ENCODE data around the gene RNF130. TPM values are rescaled to one million over a fixed set of nuclear protein-coding genes. Genes with fewer than 3 reads are reported as not detected.
"Not testable (repeated sequence)": the region's sequence is repeated elsewhere in the genome, so short reads cannot be mapped to it uniquely, and the experiment has no call there.

Gene RNF130
- total RNA-seq, 1 donor from 2014 or later, result 103 TPM

DNA sequence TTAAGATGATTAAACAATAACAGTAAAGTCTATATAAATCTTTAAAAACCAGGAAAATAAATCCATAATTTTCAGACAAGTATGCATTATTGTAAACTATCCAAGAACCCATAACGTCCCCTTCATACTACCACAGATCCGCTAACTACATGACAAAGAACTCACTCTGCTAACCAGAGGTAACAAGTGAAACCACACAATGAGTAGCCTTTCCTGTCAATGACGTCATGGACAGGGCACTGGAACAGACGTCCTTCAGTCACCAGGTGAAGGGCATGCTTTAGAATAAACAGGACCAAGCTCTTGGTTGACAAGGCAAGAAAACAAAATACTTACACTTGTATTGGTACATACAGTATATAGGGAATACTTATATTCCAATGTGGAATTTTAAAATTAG, 45.2 kb downstream of the RNF130 start:
- no peaks in the 10 kb centered on the region for H3K27me3 ChIP-seq
- H3K4me3 ChIP-seq, result no peak overlapping the region
- intact Hi-C loops (cut with DNase I), result no loop called here
- H3K36me3 ChIP-seq, result no peaks in the 10 kb centered on the region
- TF ChIP-seq POLR2A (IDR thresholded peaks at IDR 0.05), result no peak
- TF ChIP-seq POLR2AphosphoS5 (IDR thresholded peaks at IDR 0.05; ENCODE audit: insufficient read depth in 1 of 2, low read depth in 1 of 2), result no peak
- no peak for TF ChIP-seq CTCF (IDR thresholded peaks at IDR 0.05)
- H3K9me3 ChIP-seq, result no peaks in the 10 kb centered on the region
- DNase-seq (ENCODE audit: extremely low spot score in 2 of 2), result no peak
- no peaks in the 10 kb centered on the region for H3K4me1 ChIP-seq
- no peak overlapping the region for H3K27ac ChIP-seq

GRCh38 chr5:180021900-180022299, 49.7 kb downstream of the RNF130 start:
- Histone ChIP-seq H3K27me3 (no peaks in the 10 kb centered on the region), H3K4me3 (no peak overlapping the region), H3K36me3 (no peaks in the 10 kb centered on the region), H3K27ac (no peak overlapping the region), H3K4me1 (no peaks in the 10 kb centered on the region), H3K9me3 (no peaks in the 10 kb centered on the region)
- no peak for TF ChIP-seq POLR2A (IDR thresholded peaks at IDR 0.05)
- no peak for TF ChIP-seq POLR2AphosphoS5 (IDR thresholded peaks at IDR 0.05; ENCODE audit: insufficient read depth in 1 of 2, low read depth in 1 of 2)
- no peak for TF ChIP-seq CTCF (IDR thresholded peaks at IDR 0.05)
- DNase-seq (ENCODE audit: extremely low spot score in 2 of 2), result no peak
- intact Hi-C loops (cut with DNase I), result no loop called here

- no peaks in the 10 kb centered on the region for H3K4me1 ChIP-seq
- no peak overlapping the region for H3K4me3 ChIP-seq
- no peak for DNase-seq (ENCODE audit: extremely low spot score in 2 of 2)
- H3K27ac ChIP-seq, result no peak overlapping the region
- H3K9me3 ChIP-seq, result no peaks in the 10 kb centered on the region
- no peaks in the 10 kb centered on the region for H3K36me3 ChIP-seq
- TF ChIP-seq POLR2AphosphoS5 (IDR thresholded peaks at IDR 0.05; ENCODE audit: insufficient read depth in 1 of 2, low read depth in 1 of 2), result no peak
- TF ChIP-seq CTCF (IDR thresholded peaks at IDR 0.05), result no peak
- no peak for TF ChIP-seq POLR2A (IDR thresholded peaks at IDR 0.05)
- H3K27me3 ChIP-seq, result no peaks in the 10 kb centered on the region
- intact Hi-C loops (cut with DNase I), result no loop called here
Measured at GRCh38 chr5:180020176-180020575, 51.4 kb downstream of the RNF130 start.

DNA sequence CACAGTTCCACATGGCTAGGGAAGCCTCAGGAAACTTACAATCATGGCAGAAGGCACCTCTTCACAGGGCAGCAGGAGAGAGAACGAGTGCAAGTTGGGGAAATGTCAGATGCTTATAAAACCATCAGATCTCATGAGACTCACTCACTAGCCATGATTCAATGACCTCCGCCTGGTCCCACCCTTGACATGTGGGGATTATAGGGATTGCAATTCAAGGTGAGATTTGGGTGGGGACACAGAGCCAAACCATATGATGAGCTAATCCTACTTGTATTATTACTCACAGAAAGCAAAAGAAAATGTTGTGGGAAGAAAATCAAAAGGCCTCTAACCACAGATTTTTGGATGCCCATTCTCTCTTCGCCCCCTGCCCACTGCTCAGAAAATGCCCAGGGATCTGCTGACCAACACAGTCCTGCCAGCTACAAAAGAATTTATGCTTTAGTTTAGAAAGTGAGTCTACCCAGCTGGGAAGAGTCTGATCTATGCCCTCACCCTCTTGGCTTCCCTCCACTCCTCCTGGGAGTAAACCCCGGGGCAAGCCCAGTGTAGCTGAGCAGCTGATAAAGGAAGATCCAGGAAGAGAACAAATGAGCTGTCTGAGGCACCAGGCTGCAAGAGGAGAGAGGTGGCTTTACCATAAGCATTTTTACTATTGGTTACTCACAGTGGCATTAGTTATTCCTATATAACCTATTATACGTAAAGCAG, 53.1 kb downstream of the RNF130 start:
- no peak for DNase-seq (ENCODE audit: extremely low spot score in 2 of 2)
- Histone ChIP-seq H3K4me1 (no peaks in the 10 kb centered on the region), H3K9me3 (no peaks in the 10 kb centered on the region), H3K4me3 (no peak overlapping the region), H3K27me3 (no peaks in the 10 kb centered on the region), H3K36me3 (no peaks in the 10 kb centered on the region), H3K27ac (no peak overlapping the region)
- intact Hi-C loops (cut with DNase I), result no loop called here
- TF ChIP-seq POLR2A (IDR thresholded peaks at IDR 0.05) (no peak), POLR2AphosphoS5 (IDR thresholded peaks at IDR 0.05; ENCODE audit: insufficient read depth in 1 of 2, low read depth in 1 of 2) (no peak), CTCF (IDR thresholded peaks at IDR 0.05) (no peak)

DNA sequence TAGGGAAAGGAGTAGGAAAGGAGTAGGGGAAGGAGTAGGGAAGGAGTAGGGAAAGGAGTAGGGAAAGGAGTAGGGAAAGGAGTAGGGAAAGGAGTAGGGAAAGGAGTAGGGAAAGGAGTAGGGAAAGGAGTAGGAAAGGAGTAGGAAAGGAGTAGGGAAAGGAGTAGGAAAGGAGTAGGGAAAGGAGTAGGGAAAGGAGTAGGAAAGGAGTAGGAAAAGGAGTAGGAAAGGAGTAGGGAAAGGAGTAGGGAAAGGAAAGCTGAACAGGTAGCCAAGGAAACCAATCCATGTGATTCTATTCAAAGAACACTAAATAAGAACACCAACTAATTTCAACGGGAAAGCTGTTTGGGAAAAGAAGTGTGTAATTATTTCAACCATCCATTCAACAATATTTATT, 56.0 kb downstream of the RNF130 start:
- H3K36me3 ChIP-seq; DNase-seq (ENCODE audit: extremely low spot score in 2 of 2); H3K27me3 ChIP-seq; H3K4me3 ChIP-seq; H3K4me1 ChIP-seq; H3K27ac ChIP-seq; H3K9me3 ChIP-seq; intact Hi-C loops (cut with DNase I): not testable (repeated sequence)

Data from vagina (tissue), 2 donors.